Measurements from ENCODE around the gene WASF2. TPM values are rescaled to one million over a fixed set of nuclear protein-coding genes. Genes with fewer than 3 reads are reported as not detected.

The WASF2 gene
- polyA plus RNA-seq, 1 experiment, result 62.7 TPM

DNA sequence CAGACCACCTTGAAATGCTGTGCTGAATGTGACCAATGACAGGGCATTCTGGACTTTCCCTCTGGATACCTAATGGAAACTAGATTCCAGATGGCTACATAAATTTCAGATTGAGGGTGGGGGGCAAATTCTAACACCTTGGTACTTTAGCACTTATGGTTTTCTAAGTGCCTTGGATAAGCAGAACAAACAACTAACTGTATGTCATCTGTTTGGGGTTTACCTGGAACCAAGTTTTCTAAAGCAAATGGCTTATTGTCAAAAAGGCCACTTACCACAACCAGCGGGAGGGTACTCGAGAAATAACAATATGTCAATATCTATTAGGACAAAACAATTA lies 58.4 kb downstream of the WASF2 start:
- Histone ChIP-seq H3K4me3 (ENCODE audit: low read depth, low read length) (no peak overlapping the region), H3K27ac (ENCODE audit: low read depth, low read length) (no peak overlapping the region), H3K27me3 (ENCODE audit: control insufficient read depth, insufficient read depth, low read length) (no peaks in the 10 kb centered on the region), H3K9me3 (ENCODE audit: control insufficient read depth, insufficient read depth, low read length) (no peaks in the 10 kb centered on the region)
- no peak for DNase-seq (ENCODE audit: low read depth, low spot score)
- TF ChIP-seq, protein P1, sequence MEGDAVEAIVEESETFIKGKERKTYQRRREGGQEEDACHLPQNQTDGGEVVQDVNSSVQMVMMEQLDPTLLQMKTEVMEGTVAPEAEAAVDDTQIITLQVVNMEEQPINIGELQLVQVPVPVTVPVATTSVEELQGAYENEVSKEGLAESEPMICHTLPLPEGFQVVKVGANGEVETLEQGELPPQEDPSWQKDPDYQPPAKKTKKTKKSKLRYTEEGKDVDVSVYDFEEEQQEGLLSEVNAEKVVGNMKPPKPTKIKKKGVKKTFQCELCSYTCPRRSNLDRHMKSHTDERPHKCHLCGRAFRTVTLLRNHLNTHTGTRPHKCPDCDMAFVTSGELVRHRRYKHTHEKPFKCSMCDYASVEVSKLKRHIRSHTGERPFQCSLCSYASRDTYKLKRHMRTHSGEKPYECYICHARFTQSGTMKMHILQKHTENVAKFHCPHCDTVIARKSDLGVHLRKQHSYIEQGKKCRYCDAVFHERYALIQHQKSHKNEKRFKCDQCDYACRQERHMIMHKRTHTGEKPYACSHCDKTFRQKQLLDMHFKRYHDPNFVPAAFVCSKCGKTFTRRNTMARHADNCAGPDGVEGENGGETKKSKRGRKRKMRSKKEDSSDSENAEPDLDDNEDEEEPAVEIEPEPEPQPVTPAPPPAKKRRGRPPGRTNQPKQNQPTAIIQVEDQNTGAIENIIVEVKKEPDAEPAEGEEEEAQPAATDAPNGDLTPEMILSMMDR (IDR thresholded peaks at IDR 0.05; ENCODE audit: low read depth, low read length), result no peak
- CTCF ChIA-PET, result no interaction called here
- POLR2A ChIA-PET, result no interaction called here

DNA sequence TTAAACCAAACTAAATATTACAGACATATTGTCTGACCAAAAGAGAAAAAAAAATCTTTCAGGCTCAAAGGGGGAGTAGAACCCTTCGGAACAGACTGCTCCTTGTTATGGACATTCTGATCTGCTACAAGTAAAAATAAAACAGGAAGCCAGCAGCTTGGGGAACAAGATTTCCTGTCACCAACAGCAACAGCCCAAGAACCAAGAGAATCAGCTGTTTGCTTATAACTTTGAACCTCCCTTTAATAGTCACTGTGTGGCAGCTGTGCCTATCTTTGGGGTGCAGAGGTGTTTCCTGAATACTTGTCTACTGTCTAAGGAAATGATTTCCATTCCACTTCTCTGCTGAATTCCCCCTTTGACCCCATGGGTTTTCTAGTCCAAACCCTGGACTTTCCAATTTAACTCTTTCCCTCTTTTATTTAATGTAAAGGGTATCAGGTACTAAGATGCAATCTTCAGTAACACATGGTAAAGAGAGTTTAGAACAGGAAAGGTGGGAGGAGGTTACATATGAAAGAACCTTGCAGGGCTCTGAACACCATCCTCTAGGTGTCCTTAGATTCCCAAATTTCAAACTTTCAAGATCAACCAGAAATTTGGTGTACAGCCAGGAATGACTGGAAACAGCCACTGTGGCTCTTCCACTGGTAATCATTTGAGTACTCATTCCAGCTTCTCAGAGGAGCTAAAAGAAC lies 58.9 kb downstream of the WASF2 start:
- TF ChIP-seq, protein P1 (IDR thresholded peaks at IDR 0.05; ENCODE audit: low read depth, low read length), result no peak
- no peaks in the 10 kb centered on the region for H3K27me3 ChIP-seq (ENCODE audit: control insufficient read depth, insufficient read depth, low read length)
- no peak overlapping the region for H3K4me3 ChIP-seq (ENCODE audit: low read depth, low read length)
- CTCF ChIA-PET, result interaction anchor here (0.5 to 1.0 kb wide), 3 partner anchors 74 to 205 kb away, joined by 3 to 5 read pairs (median 4); no protein-coding TSS in a partner anchor
- no peaks in the 10 kb centered on the region for H3K9me3 ChIP-seq (ENCODE audit: control insufficient read depth, insufficient read depth, low read length)
- no peak overlapping the region for H3K27ac ChIP-seq (ENCODE audit: low read depth, low read length)
- POLR2A ChIA-PET, result interaction anchor here (0.6 kb wide), 1 partner anchor 531 kb away, joined by 3 read pairs; the partner anchor contains the start of gene GPATCH3
- DNase-seq (ENCODE audit: low read depth, low spot score), result no peak

DNA sequence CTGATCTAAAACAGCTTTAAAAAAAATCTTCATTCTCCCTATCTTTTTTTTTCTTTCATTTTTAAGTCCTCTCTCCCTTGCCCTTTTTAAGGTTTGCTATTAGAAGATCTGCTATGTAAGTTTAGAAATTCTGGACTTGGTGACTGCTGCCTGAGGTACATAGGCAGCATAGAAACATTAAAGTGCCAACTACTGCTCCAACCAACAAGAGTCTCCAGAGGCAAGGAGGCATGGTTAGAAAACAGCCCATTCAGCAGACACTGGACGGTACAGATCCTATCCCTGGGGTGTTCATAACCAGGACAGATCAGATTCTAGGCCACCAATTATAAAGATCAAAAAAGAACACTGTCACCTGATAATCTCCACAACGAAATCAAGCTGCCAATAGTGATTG lies 60.9 kb downstream of the WASF2 start:
- H3K9me3 ChIP-seq (ENCODE audit: control insufficient read depth, insufficient read depth, low read length), result no peaks in the 10 kb centered on the region
- ChIA-PET CTCF (interaction anchor here (1.1 to 1.3 kb wide), 2 partner anchors 13 to 177 kb away, joined by 3 to 6 read pairs; no protein-coding TSS in a partner anchor), POLR2A (interaction anchor here (1.1 kb wide), 1 partner anchor 61 kb away, joined by 3 read pairs; the partner anchor contains the start of gene WASF2)
- no peak for DNase-seq (ENCODE audit: low read depth, low spot score)
- no peak overlapping the region for H3K27ac ChIP-seq (ENCODE audit: low read depth, low read length)
- H3K4me3 ChIP-seq (ENCODE audit: low read depth, low read length), result no peak overlapping the region
- TF ChIP-seq, protein P1 (IDR thresholded peaks at IDR 0.05; ENCODE audit: low read depth, low read length), result no peak
- H3K27me3 ChIP-seq (ENCODE audit: control insufficient read depth, insufficient read depth, low read length), result no peaks in the 10 kb centered on the region

DNA sequence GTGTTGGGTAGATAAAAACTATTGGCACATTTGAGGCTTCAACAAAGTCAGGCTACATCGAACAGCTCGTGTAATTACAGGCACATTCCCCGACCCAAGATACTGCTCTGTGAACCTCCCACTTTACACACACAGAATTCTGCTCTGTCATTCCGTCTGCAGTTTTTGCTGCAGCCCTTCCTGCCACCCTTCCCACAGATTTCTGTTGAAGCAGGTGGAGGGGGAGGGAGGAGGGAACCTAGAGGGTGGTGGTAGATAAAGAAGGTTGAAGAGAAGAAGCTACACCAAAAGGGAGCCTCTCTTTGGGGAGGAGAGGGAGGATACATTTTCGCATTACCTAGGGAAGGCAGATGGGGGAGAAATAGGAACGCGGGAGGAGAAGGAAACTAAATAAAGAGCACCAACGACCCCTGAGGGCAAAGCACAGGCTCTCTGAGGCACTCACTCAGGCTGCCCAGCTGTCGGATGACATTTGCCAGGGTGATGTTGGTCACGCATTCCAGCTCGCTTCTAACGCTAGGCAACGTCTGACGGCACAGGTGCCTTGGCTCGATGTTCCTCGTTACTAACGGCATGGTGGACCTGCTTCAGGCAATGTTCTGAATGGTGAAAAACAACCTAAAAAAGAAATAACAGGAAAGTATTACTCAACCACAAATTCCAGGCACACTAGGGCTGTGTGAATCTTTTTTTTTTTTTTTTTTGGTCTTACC lies 61.5 kb downstream of the WASF2 start:
- POLR2A ChIA-PET, result interaction anchor here (0.9 to 1.1 kb wide), 2 partner anchors 8 to 62 kb away, joined by 3 read pairs; partner anchors contain the start of gene WASF2
- CTCF ChIA-PET, result interaction anchor here (0.9 to 1.2 kb wide), 2 partner anchors 13 to 60 kb away, joined by 3 to 4 read pairs; no protein-coding TSS in a partner anchor
- no peaks in the 10 kb centered on the region for H3K27me3 ChIP-seq (ENCODE audit: control insufficient read depth, insufficient read depth, low read length)
- DNase-seq (ENCODE audit: low read depth, low spot score), result no peak
- no peaks in the 10 kb centered on the region for H3K9me3 ChIP-seq (ENCODE audit: control insufficient read depth, insufficient read depth, low read length)
- no peak overlapping the region for H3K4me3 ChIP-seq (ENCODE audit: low read depth, low read length)
- peak overlapping the region; percentile 31 for H3K27ac ChIP-seq (ENCODE audit: low read depth, low read length)
- TF ChIP-seq, protein P1 (IDR thresholded peaks at IDR 0.05; ENCODE audit: low read depth, low read length), result no peak

All from AG04450 (cell line).